RWPE1 (cell line): ENCODE measurements around the gene SPIRE2.
"Not testable (repeated sequence)": the region's sequence is repeated elsewhere in the genome, so short reads cannot be mapped to it uniquely, and the experiment has no call there.

Experiments used
- CTCF ChIA-PET: fragments of 350-600 bp; sonication (Branson Sonifier 250); formaldehyde crosslinking; extraction: SDS; loops from one replicate; lab custom pipeline; 2021; lab: Yijun Ruan, JAX
- POLR2A ChIA-PET: fragments of 400-600 bp; formaldehyde crosslinking; extraction: SDS; loops from one replicate; lab custom pipeline; 2020; ENCODE audit warnings: antibody characterized with exemption; ENCODE audit not compliant: low non-redundant PET; lab: Yijun Ruan, JAX
- DNase-seq: peaks from one replicate; pipeline ENCODE4 v3.0.0; 2012; ENCODE audit warnings: low spot score
- H3K27ac ChIP-seq: fragments of 450-650 bp; 2 replicates; pipeline ENCODE4 v1.5.1; 2017
- TF ChIP-seq, protein P1 (sequence below): fragments of 450-650 bp; conservative IDR thresholded peaks from 2 replicates; pipeline ENCODE4 v1.5.1; 2017; ENCODE audit warnings: low read depth, mild to moderate bottlenecking

Gene SPIRE2, protein sequence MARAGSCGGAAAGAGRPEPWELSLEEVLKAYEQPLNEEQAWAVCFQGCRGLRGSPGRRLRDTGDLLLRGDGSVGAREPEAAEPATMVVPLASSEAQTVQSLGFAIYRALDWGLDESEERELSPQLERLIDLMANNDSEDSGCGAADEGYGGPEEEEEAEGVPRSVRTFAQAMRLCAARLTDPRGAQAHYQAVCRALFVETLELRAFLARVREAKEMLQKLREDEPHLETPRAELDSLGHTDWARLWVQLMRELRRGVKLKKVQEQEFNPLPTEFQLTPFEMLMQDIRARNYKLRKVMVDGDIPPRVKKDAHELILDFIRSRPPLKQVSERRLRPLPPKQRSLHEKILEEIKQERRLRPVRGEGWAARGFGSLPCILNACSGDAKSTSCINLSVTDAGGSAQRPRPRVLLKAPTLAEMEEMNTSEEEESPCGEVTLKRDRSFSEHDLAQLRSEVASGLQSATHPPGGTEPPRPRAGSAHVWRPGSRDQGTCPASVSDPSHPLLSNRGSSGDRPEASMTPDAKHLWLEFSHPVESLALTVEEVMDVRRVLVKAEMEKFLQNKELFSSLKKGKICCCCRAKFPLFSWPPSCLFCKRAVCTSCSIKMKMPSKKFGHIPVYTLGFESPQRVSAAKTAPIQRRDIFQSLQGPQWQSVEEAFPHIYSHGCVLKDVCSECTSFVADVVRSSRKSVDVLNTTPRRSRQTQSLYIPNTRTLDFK

DNA sequence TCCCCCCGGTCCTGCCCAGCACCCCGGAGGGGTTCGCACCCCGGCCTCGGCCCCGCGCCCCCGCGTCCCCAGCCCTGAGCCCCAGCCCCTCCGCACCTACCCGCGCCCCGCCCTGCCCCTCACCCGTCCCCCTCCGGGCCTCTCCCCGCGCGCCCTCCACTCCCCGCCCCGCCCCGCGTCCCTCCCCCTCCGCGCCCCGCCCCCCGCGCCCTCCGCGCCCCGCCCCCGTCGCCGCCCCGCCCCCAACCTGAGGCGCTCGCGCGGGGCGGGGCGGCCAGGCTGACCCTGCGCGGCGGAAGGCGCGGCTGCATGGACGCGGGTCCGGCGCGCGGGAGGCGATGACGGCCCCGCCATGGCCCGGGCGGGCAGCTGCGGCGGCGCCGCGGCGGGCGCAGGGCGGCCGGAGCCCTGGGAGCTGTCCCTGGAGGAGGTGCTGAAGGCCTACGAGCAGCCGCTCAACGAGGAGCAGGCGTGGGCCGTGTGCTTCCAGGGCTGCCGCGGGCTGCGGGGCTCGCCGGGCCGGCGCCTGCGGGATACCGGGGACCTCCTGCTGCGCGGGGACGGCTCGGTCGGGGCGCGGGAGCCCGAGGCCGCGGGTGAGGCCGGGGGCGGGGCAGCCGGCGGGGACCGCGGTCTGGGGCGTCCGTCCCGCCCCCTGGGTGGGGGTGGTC is at the start of gene SPIRE2:
Gene SPIRE2, plus strand, starts transcription at position 277 of the 671 bp plus-strand sequence. Its CDS starts 76 bp downstream, at position 353.
- POLR2A ChIA-PET: no interaction called here
- CTCF ChIA-PET: interaction anchor here (1.3 kb wide), 1 partner anchor 32 kb away, joined by 8 read pairs; no protein-coding TSS in a partner anchor
- DNase-seq: peak; percentile 57
- peak within 1 kb of the TSS; percentile 78 for H3K27ac ChIP-seq
- TF ChIP-seq, protein P1, sequence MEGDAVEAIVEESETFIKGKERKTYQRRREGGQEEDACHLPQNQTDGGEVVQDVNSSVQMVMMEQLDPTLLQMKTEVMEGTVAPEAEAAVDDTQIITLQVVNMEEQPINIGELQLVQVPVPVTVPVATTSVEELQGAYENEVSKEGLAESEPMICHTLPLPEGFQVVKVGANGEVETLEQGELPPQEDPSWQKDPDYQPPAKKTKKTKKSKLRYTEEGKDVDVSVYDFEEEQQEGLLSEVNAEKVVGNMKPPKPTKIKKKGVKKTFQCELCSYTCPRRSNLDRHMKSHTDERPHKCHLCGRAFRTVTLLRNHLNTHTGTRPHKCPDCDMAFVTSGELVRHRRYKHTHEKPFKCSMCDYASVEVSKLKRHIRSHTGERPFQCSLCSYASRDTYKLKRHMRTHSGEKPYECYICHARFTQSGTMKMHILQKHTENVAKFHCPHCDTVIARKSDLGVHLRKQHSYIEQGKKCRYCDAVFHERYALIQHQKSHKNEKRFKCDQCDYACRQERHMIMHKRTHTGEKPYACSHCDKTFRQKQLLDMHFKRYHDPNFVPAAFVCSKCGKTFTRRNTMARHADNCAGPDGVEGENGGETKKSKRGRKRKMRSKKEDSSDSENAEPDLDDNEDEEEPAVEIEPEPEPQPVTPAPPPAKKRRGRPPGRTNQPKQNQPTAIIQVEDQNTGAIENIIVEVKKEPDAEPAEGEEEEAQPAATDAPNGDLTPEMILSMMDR: no peak

DNA sequence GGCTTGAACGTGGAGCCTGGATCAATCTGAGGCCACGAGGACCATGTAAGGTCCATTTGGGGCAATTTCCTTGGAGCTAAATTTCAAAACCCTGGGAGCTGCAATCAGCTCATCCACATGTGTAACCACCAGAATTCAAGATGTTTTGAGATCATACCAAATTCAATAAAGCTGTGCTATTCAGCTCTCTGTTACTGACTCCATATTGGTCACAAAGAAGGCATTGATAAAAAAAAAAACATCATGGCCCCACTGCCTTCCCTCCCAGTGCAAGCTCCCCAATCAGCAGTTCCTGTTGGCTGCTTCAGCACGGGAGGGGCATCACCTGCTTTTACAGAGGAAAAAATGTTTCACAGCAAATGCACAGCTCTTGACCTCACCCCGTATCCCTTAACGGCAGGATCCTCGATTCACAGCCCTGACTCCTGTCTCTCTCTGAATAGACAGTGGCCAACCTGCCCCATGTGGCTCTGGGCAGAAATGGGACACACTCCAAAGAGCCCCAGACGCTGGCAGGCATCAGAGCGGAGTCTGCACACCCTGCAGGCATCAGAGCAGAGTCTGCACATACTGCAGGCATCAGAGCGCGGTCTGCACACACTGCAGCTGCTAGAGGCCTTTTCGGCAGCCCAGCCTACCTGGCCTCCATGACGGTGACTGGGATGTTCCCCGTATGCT is 48.9 kb upstream of the SPIRE2 start:
- ChIA-PET CTCF (no interaction called here), POLR2A (no interaction called here)
- H3K27ac ChIP-seq: no peak overlapping the region
- TF ChIP-seq, protein P1: no peak
- no peak for DNase-seq

DNA sequence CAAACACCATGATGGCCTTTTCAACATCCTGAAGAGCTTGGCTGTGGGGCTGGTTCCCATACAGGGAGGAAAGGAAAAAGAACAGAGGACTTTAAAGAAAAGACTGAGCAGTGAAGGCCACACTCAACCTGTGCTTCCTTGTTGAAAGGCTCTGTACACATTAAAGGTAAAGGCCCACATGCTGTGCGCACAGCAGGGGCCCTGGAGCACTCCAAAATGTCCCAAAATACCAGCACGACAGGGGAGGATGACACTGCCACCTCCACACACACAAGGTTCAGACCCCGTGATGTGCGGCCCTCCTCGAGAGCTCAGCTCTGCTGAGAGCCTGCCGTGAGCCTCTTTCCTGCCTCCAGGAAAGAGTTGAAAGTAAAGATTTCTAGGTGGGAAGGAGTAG is 48.4 kb upstream of the SPIRE2 start:
- CTCF ChIA-PET: no interaction called here
- TF ChIP-seq, protein P1: no peak
- DNase-seq: no peak
- no peak overlapping the region for H3K27ac ChIP-seq
- POLR2A ChIA-PET: no interaction called here

DNA sequence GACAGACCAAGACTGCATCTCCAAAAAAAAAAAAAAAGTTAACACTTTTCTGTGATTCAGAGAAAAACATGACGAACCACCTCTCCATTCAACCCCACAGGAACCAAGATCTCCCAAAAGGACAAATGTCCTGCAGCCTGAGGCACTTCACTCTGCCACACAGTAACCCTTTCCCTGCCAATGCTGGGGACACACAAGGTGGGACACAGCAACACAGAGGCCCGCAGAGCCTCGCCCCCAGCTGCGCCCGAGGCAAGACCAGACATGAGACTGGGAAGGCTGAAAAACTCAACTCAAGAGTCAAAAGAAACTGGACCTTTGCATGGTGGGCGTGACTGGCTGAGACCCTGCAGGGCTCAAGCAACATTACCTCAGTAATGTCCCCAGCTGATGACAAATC is 45.8 kb upstream of the SPIRE2 start:
- no peak for DNase-seq
- H3K27ac ChIP-seq: peak overlapping the region; percentile 19
- ChIA-PET POLR2A (no interaction called here), CTCF (interaction anchor here (0.6 kb wide), 1 partner anchor 14 kb away, joined by 3 read pairs; no protein-coding TSS in a partner anchor)
- TF ChIP-seq, protein P1: no peak

DNA sequence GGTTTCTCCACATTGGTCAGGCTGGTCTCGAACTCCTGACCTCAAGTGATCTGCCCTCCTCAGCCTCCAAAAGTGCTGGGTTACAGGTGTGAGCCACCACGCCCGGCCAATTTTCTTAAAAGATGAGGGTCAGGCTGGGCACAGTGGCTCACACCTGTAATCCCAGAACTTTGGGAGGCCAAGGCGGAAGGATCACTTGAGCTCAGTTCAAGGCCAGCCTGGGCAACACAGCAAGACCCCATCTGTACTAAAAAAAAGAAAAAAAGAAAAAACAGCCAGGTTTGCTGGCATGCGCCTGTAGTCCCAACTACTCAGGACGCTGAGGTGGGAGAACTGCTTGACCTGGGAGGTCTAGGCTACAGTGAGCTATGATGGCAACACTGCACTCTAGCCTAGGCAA is 44.3 kb upstream of the SPIRE2 start:
- POLR2A ChIA-PET, H3K27ac ChIP-seq, DNase-seq: not testable (repeated sequence)
- CTCF ChIA-PET: interaction anchor here (0.7 kb wide), 1 partner anchor 81 kb away, joined by 3 read pairs; no protein-coding TSS in a partner anchor

DNA sequence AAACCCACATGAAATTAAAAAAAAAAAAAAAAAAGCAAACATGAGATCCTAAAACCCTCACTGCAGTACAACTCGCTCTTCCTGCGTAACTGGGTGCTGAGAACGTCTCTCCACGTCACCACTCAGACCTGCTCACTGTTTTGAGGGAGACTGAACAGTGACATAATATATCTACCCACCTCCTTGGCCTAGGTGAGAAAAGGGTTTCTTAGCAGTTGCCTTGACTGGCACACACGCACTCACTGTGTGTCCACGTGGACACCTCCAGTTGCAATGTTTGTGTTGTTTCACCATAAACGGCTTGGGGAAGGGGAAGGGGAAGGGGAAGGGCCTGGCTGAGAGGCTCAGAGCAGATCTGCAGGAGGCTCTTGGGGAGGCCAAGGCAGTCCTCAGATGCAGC is 43.9 kb upstream of the SPIRE2 start:
- TF ChIP-seq, protein P1: no peak
- DNase-seq: no peak
- no peak overlapping the region for H3K27ac ChIP-seq
- ChIA-PET POLR2A (no interaction called here), CTCF (no interaction called here)
